T-helper 17 cell (primary cell): Measurements from ENCODE around the gene ARRDC2. TPM values are rescaled to one million over a fixed set of nuclear protein-coding genes. Genes with fewer than 3 reads are reported as not detected.
"Not testable (repeated sequence)": the region's sequence is repeated elsewhere in the genome, so short reads cannot be mapped to it uniquely, and the experiment has no call there.

ENCODE experiments used
- ATAC-seq: fragments of 150-1000 bp; cut with Tn5 transposase; 2 replicates; pipeline ENCODE4 v1.10.0; 2021; ENCODE audit warnings: mild to moderate bottlenecking, moderate library complexity
- DNase-seq, 3 donors: peaks; one replicate each; pipeline versions ENCODE4 v3.0.0 to v3.0.0-alpha.2; 2020 to 2021
- H3K9me3 ChIP-seq: one replicate; pipeline ENCODE4 v1.7.0; 2013; ENCODE audit warnings: low read length, mild to moderate bottlenecking; ENCODE audit not compliant: control insufficient read depth, poor library complexity, severe bottlenecking
- H3K27ac Mint-ChIP-seq: one replicate; pipeline ENCODE4 v1.8.0; 2022; ENCODE audit warnings: mild to moderate bottlenecking, moderate library complexity, mixed read lengths
- H3K27me3 Mint-ChIP-seq: one replicate; pipeline ENCODE4 v1.8.0; 2022; ENCODE audit warnings: mixed read lengths
- H3K36me3 Mint-ChIP-seq: one replicate; pipeline ENCODE4 v1.8.0; 2022; ENCODE audit warnings: low read depth, mixed read lengths
- H3K4me1 Mint-ChIP-seq: one replicate; pipeline ENCODE4 v1.8.0; 2022; ENCODE audit warnings: mild to moderate bottlenecking, mixed read lengths
- H3K4me3 Mint-ChIP-seq: one replicate; pipeline ENCODE4 v1.8.0; 2022; ENCODE audit warnings: mild to moderate bottlenecking, moderate library complexity, mixed read lengths
- total RNA-seq, 4 donors: library from RNA in 2 of 4; stranded (reverse) in 2 of 4; gene quantifications; one replicate each; pipeline ENCODE4 v1.2.3 and lab custom pipeline; 2022 to 2026

The ARRDC2 gene
- total RNA-seq, 2 donors from 2014 or later = 165 to 166 TPM

GRCh38 chr19:17999684-18000479, 8.1 kb upstream of the ARRDC2 start:
- no peak for DNase-seq

GRCh38 chr19:18000480-18000914, 7.5 kb upstream of the ARRDC2 start:
- no peaks in the 10 kb centered on the region for H3K9me3 ChIP-seq
- Mint-ChIP-seq H3K27ac (peak overlapping the region; percentile 99), H3K4me3 (peak overlapping the region; percentile 90), H3K36me3 (no peaks in the 10 kb centered on the region), H3K27me3 (no peaks in the 10 kb centered on the region), H3K4me1 (peaks cover 24% of the 10 kb centered on the region)
- ATAC-seq = peak; percentile 1
- no peak for DNase-seq

More at GRCh38 chr19:17999684-18000479, 8.1 kb upstream of the ARRDC2 start:
- H3K4me3 Mint-ChIP-seq = peak overlapping the region; percentile 90
- H3K36me3 Mint-ChIP-seq = no peaks in the 10 kb centered on the region
- H3K4me1 Mint-ChIP-seq = peaks cover 24% of the 10 kb centered on the region
- no peaks in the 10 kb centered on the region for H3K27me3 Mint-ChIP-seq
- H3K27ac Mint-ChIP-seq = peak overlapping the region; percentile 99
- no peaks in the 10 kb centered on the region for H3K9me3 ChIP-seq
- no peak for ATAC-seq

GRCh38 chr19:18000915-18001776, 6.8 kb upstream of the ARRDC2 start:
- DNase-seq = peak; percentile 92 to 94 (median 92)
- peak overlapping the region; percentile 99 for H3K27ac Mint-ChIP-seq
- no peaks in the 10 kb centered on the region for H3K9me3 ChIP-seq
- no peaks in the 10 kb centered on the region for H3K36me3 Mint-ChIP-seq
- peak overlapping the region; percentile 94 for H3K4me3 Mint-ChIP-seq
- H3K27me3 Mint-ChIP-seq = no peaks in the 10 kb centered on the region
- H3K4me1 Mint-ChIP-seq = peaks cover 24% of the 10 kb centered on the region
- ATAC-seq = peak; percentile 86

GRCh38 chr19:18001777-18002345, 6.1 kb upstream of the ARRDC2 start:
- H3K27ac Mint-ChIP-seq = peak overlapping the region; percentile 99
- H3K36me3 Mint-ChIP-seq = peaks cover 1% of the 10 kb centered on the region
- H3K4me1 Mint-ChIP-seq = peaks cover 24% of the 10 kb centered on the region
- no peaks in the 10 kb centered on the region for H3K27me3 Mint-ChIP-seq
- H3K9me3 ChIP-seq = no peaks in the 10 kb centered on the region
- ATAC-seq (no peak), DNase-seq (no peak)
- peak overlapping the region; percentile 94 for H3K4me3 Mint-ChIP-seq

GRCh38 chr19:18002347-18002850, 5.6 kb upstream of the ARRDC2 start:
- ATAC-seq = no peak
- peaks cover 25% of the 10 kb centered on the region for H3K4me1 Mint-ChIP-seq
- DNase-seq = no peak
- peak overlapping the region; percentile 99 for H3K27ac Mint-ChIP-seq
- no peaks in the 10 kb centered on the region for H3K27me3 Mint-ChIP-seq
- peaks cover 2% of the 10 kb centered on the region for H3K36me3 Mint-ChIP-seq
- peak overlapping the region; percentile 94 for H3K4me3 Mint-ChIP-seq
- no peaks in the 10 kb centered on the region for H3K9me3 ChIP-seq

GRCh38 chr19:18005750-18006149, 2.2 kb upstream of the ARRDC2 start:
- H3K4me3 Mint-ChIP-seq, H3K27me3 Mint-ChIP-seq, H3K9me3 ChIP-seq, ATAC-seq, H3K36me3 Mint-ChIP-seq, DNase-seq: not testable (repeated sequence)
- Mint-ChIP-seq H3K27ac (peak overlapping the region; percentile 99), H3K4me1 (peaks cover 21% of the 10 kb centered on the region)

- H3K36me3 Mint-ChIP-seq = peaks cover 2% of the 10 kb centered on the region
These were observed 690 bp upstream of the ARRDC2 start for GRCh38 chr19:18007044-18007916.

GRCh38 chr19:18008814-18009213, 844 bp downstream of the ARRDC2 start:
- peaks cover 4% of the 10 kb centered on the region for H3K36me3 Mint-ChIP-seq
- H3K27ac Mint-ChIP-seq = peak overlapping the region; percentile 99
- no peak for ATAC-seq
- DNase-seq = no peak
- no peaks in the 10 kb centered on the region for H3K27me3 Mint-ChIP-seq
- H3K9me3 ChIP-seq = no peaks in the 10 kb centered on the region
- H3K4me3 Mint-ChIP-seq = peak overlapping the region; percentile 85
- peaks cover 28% of the 10 kb centered on the region for H3K4me1 Mint-ChIP-seq

More at GRCh38 chr19:18007044-18007916, 690 bp upstream of the ARRDC2 start:
- peaks cover 22% of the 10 kb centered on the region for H3K4me1 Mint-ChIP-seq
- H3K9me3 ChIP-seq = no peaks in the 10 kb centered on the region
- H3K4me3 Mint-ChIP-seq = peak overlapping the region; percentile 97
- H3K27me3 Mint-ChIP-seq = no peaks in the 10 kb centered on the region
- peak overlapping the region; percentile 99 for H3K27ac Mint-ChIP-seq
- ATAC-seq (peak; percentile 69), DNase-seq (peak; percentile 72 to 81 (median 77))

- H3K9me3 ChIP-seq = no peaks in the 10 kb centered on the region
- H3K4me3 Mint-ChIP-seq = peak overlapping the region; percentile 85
- H3K27ac Mint-ChIP-seq = peak overlapping the region; percentile 99
- H3K36me3 Mint-ChIP-seq = peaks cover 5% of the 10 kb centered on the region
- no peak for ATAC-seq
- H3K27me3 Mint-ChIP-seq = no peaks in the 10 kb centered on the region
- DNase-seq = no peak
- peaks cover 35% of the 10 kb centered on the region for H3K4me1 Mint-ChIP-seq
These were observed 1.6 kb downstream of the ARRDC2 start for GRCh38 chr19:18009412-18010066.

GRCh38 chr19:18010149-18010548, 2.2 kb downstream of the ARRDC2 start:
- H3K9me3 ChIP-seq = no peaks in the 10 kb centered on the region
- no peak for ATAC-seq
- no peaks in the 10 kb centered on the region for H3K27me3 Mint-ChIP-seq
- H3K4me3 Mint-ChIP-seq = no peak overlapping the region
- H3K36me3 Mint-ChIP-seq = peaks cover 8% of the 10 kb centered on the region
- no peak for DNase-seq
- H3K4me1 Mint-ChIP-seq = peaks cover 41% of the 10 kb centered on the region
- H3K27ac Mint-ChIP-seq = peak overlapping the region; percentile 91

GRCh38 chr19:18013210-18014111, 5.5 kb downstream of the ARRDC2 start:
- no peaks in the 10 kb centered on the region for H3K27me3 Mint-ChIP-seq
- H3K27ac Mint-ChIP-seq = peak overlapping the region; percentile 97
- H3K9me3 ChIP-seq = no peaks in the 10 kb centered on the region
- peak; percentile 29 for ATAC-seq
- peaks cover 7% of the 10 kb centered on the region for H3K36me3 Mint-ChIP-seq
- peaks cover 51% of the 10 kb centered on the region for H3K4me1 Mint-ChIP-seq
- no peak for DNase-seq
- peak overlapping the region; percentile 75 for H3K4me3 Mint-ChIP-seq
